Vagina (tissue), 2 donors: Measurements from ENCODE around the gene HAGH.

Source experiments
- POLR2A ChIP-seq, 2 donors: fragments of 450-650 bp; IDR thresholded peaks; one replicate each; pipeline ENCODE4 v1.6.1; 2017; ENCODE audit warnings: antibody characterized with exemption in 2 of 2, mild to moderate bottlenecking in 2 of 2, moderate library complexity in 2 of 2
- TF ChIP-seq, protein P1 (sequence below), 3 experiments: fragments of 450-650 bp in 2 of 3; fragments of 200-600 bp in 1 of 3; sonication (generic) in 1 of 3; IDR thresholded peaks; one replicate each; pipeline ENCODE4 v1.5.1; 2017 to 2019; ENCODE audit warnings: antibody characterized with exemption in 3 of 3, mild to moderate bottlenecking in 2 of 3, moderate library complexity in 2 of 3

DNA sequence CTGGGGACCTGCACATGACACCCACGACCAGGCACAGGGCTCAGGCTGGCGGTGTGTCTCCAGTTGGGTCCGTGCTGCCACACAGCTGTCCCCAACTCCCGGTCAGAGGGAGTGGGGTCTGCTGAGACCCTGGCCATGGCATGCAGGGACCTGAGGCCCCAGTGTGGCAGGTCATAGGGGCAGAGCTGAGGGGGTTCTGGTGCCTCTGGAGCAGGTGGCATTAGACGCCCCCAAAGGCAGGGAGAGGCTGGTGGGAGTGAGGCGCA, 39.6 kb downstream of the HAGH start:
- TF ChIP-seq, protein P1, sequence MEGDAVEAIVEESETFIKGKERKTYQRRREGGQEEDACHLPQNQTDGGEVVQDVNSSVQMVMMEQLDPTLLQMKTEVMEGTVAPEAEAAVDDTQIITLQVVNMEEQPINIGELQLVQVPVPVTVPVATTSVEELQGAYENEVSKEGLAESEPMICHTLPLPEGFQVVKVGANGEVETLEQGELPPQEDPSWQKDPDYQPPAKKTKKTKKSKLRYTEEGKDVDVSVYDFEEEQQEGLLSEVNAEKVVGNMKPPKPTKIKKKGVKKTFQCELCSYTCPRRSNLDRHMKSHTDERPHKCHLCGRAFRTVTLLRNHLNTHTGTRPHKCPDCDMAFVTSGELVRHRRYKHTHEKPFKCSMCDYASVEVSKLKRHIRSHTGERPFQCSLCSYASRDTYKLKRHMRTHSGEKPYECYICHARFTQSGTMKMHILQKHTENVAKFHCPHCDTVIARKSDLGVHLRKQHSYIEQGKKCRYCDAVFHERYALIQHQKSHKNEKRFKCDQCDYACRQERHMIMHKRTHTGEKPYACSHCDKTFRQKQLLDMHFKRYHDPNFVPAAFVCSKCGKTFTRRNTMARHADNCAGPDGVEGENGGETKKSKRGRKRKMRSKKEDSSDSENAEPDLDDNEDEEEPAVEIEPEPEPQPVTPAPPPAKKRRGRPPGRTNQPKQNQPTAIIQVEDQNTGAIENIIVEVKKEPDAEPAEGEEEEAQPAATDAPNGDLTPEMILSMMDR (IDR thresholded peaks at IDR 0.05) = no peak
- no peak for TF ChIP-seq POLR2A (IDR thresholded peaks at IDR 0.05)
